AG10803 (cell line): ENCODE measurements around the gene PRH1.

ENCODE experiments used
- DNase-seq: peaks from one replicate; pipeline ENCODE4 v3.0.0; 2010; ENCODE audit warnings: low read depth
- H3K4me3 ChIP-seq: 2 replicates; pipeline ENCODE4 v1.5.1; 2011; ENCODE audit warnings: mild to moderate bottlenecking, low read length, control low read depth
- TF ChIP-seq, protein P1 (sequence below): conservative IDR thresholded peaks from 2 replicates; pipeline ENCODE4 v1.5.1; 2011; ENCODE audit warnings: mild to moderate bottlenecking, low read length, control low read depth, inconsistent platforms

PRH1 gene

GRCh38 chr12:10847744-10848143, 36.3 kb downstream of the PRH1 start:
- TF ChIP-seq, protein P1, sequence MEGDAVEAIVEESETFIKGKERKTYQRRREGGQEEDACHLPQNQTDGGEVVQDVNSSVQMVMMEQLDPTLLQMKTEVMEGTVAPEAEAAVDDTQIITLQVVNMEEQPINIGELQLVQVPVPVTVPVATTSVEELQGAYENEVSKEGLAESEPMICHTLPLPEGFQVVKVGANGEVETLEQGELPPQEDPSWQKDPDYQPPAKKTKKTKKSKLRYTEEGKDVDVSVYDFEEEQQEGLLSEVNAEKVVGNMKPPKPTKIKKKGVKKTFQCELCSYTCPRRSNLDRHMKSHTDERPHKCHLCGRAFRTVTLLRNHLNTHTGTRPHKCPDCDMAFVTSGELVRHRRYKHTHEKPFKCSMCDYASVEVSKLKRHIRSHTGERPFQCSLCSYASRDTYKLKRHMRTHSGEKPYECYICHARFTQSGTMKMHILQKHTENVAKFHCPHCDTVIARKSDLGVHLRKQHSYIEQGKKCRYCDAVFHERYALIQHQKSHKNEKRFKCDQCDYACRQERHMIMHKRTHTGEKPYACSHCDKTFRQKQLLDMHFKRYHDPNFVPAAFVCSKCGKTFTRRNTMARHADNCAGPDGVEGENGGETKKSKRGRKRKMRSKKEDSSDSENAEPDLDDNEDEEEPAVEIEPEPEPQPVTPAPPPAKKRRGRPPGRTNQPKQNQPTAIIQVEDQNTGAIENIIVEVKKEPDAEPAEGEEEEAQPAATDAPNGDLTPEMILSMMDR = no peak
- H3K4me3 ChIP-seq = no peak overlapping the region
- DNase-seq = no peak

DNA sequence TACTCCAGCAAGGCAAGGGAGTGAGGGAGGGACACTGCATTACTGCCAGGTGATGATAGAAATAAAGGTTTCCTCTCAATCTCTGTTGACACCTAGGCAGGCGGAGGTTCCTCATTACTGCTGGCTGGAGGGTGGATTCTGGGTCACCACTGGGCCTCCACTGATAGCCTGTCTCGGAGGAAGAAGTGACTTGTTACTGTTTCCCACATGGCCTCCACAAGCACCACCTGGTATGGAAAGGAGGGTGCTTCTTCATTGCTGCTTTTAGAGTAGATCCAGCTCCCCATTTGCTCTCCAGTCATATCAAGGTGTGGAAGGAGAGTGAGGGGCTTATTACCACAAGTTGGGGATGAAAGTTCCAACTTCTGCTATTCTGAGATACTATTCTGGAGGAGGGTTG, 41.2 kb downstream of the PRH1 start:
- no peak overlapping the region for H3K4me3 ChIP-seq
- TF ChIP-seq, protein P1 = no peak
- no peak for DNase-seq

- TF ChIP-seq, protein P1 = no peak
- H3K4me3 ChIP-seq = no peak overlapping the region
Observed at GRCh38 chr12:10838461-10838860, 45.6 kb downstream of the PRH1 start.

More at GRCh38 chr12:10838461-10838860, 45.6 kb downstream of the PRH1 start:
- DNase-seq = no peak
